HL-60 (cell line): ENCODE measurements around the gene KLK1.

Experiments used
- DNase-seq, 2 experiments: peaks; one replicate each; pipeline ENCODE4 v3.0.0-alpha.2; 2010 to 2020; ENCODE audit warnings: low read depth in 1 of 2, low spot score in 1 of 2
- H3K27ac ChIP-seq: fragments of 250-450 bp; sonication (Bioruptor Pico); replicated peaks from 2 replicates; pipeline ENCODE4 v1.5.1; 2020; ENCODE audit warnings: mild to moderate bottlenecking, moderate library complexity
- H3K27me3 ChIP-seq: fragments of 250-450 bp; sonication (Bioruptor Pico); 2 replicates; pipeline ENCODE4 v1.5.1; 2021; ENCODE audit warnings: mild to moderate bottlenecking, moderate library complexity; ENCODE audit not compliant: insufficient read depth, poor library complexity, severe bottlenecking
- H3K4me3 ChIP-seq: replicated peaks from 2 replicates; pipeline ENCODE4 v1.5.1; 2011; ENCODE audit warnings: mild to moderate bottlenecking, control low read depth, low read length; ENCODE audit not compliant: insufficient read depth
- CTCF ChIP-seq: IDR thresholded peaks from one replicate; pipeline ENCODE4 v1.5.1; 2011; ENCODE audit warnings: low read length, control low read depth, inconsistent platforms; ENCODE audit not compliant: insufficient read depth
- GABPA ChIP-seq: IDR thresholded peaks from 2 replicates; pipeline ENCODE4 v1.6.1; 2012; ENCODE audit warnings: low read depth
- POLR2AphosphoS5 ChIP-seq: IDR thresholded peaks from 2 replicates; pipeline ENCODE4 v1.6.1; 2012; ENCODE audit warnings: low read depth
- SPI1 ChIP-seq: IDR thresholded peaks from 2 replicates; pipeline ENCODE4 v1.6.1; 2012; ENCODE audit warnings: low read depth, mild to moderate bottlenecking, borderline replicate concordance
- TF ChIP-seq, protein P1 (sequence below): IDR thresholded peaks from 2 replicates; pipeline ENCODE4 v1.6.1; 2012; ENCODE audit warnings: low read depth; ENCODE audit not compliant: insufficient replicate concordance

Gene KLK1

DNA sequence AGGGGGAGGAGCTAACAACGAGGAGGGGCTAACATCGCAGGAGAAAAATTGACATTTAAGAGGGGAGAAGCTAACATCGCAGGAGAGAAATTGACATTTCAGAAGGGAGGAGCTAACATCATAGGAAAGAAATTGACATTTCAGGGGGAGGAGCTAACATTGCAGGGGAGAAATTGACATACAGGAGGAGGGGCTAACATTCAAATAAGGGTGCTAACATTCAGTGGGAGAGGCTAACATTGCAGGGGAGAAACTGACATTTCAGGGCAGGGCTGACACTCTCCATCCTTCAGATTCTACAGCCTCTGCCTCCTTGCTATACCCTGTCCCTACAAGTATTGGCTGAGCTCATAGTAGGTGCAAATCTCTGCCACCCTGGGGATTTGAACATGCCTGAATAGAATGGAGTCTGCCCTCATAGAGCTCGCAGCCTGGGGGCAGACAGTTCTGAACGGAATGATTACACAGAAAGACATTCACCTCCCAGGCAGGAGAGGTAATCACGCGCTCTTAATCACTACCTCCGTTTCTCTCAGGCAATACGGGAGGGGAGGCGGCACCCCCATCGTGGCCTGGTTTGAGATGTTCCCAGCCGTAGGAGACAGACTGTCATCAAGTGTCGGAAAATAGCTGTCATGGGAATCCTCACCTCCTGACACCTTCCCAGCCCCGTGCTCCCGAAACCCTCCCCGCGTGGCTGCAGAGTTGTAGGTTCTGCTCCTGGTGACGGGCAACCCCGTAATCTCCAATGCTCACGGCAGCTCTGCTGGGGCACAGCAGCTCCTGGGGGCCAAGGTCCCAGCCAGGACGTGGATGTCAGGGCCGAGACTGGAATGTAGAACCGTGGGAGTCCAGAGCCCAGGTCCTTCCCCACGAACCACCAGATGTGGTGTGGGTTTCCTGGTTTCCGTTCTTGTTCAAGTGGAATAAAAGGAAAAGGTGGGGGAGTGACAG is 43.8 kb downstream of the KLK1 start:
- Histone ChIP-seq H3K27ac (no peak overlapping the region), H3K27me3 (peaks cover 32% of the 10 kb centered on the region), H3K4me3 (no peak overlapping the region)
- no peak for DNase-seq
- TF ChIP-seq SPI1 (no peak), GABPA (no peak), CTCF (no peak), POLR2AphosphoS5 (no peak)
- TF ChIP-seq, protein P1, sequence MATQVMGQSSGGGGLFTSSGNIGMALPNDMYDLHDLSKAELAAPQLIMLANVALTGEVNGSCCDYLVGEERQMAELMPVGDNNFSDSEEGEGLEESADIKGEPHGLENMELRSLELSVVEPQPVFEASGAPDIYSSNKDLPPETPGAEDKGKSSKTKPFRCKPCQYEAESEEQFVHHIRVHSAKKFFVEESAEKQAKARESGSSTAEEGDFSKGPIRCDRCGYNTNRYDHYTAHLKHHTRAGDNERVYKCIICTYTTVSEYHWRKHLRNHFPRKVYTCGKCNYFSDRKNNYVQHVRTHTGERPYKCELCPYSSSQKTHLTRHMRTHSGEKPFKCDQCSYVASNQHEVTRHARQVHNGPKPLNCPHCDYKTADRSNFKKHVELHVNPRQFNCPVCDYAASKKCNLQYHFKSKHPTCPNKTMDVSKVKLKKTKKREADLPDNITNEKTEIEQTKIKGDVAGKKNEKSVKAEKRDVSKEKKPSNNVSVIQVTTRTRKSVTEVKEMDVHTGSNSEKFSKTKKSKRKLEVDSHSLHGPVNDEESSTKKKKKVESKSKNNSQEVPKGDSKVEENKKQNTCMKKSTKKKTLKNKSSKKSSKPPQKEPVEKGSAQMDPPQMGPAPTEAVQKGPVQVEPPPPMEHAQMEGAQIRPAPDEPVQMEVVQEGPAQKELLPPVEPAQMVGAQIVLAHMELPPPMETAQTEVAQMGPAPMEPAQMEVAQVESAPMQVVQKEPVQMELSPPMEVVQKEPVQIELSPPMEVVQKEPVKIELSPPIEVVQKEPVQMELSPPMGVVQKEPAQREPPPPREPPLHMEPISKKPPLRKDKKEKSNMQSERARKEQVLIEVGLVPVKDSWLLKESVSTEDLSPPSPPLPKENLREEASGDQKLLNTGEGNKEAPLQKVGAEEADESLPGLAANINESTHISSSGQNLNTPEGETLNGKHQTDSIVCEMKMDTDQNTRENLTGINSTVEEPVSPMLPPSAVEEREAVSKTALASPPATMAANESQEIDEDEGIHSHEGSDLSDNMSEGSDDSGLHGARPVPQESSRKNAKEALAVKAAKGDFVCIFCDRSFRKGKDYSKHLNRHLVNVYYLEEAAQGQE: no peak

GRCh38 chr19:50778906-50779430 is 44.6 kb downstream of the KLK1 start:
- Histone ChIP-seq H3K4me3 (no peak overlapping the region), H3K27me3 (peaks cover 32% of the 10 kb centered on the region), H3K27ac (no peak overlapping the region)
- TF ChIP-seq CTCF (no peak), POLR2AphosphoS5 (no peak), SPI1 (no peak), GABPA (no peak)
- TF ChIP-seq, protein P1: no peak
- DNase-seq: no peak

DNA sequence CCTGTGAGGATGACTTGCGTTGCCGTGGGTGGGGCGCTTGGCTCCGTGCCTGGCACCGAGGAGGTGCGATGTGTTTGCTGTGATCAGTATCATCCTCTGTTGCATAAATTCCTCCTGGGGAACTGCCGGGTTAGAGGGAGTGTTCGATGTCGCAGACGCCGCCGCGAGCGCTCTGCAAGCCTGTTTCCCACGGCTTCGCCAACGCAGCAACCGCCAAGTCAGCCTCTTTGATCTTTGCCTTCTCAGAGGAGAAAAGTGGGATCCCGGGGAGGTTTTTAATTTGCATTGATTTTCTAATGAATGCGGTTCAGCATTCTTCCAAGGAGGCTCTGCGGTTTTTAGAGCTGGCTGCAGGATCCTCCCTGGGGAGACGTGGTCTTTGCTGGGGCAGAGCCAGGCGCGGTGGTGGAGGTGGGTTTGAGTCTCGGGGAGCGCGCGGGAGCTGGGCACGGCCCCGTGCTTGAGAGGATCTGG is 45.7 kb downstream of the KLK1 start:
- Histone ChIP-seq H3K27me3 (peaks cover 32% of the 10 kb centered on the region), H3K4me3 (no peak overlapping the region), H3K27ac (no peak overlapping the region)
- DNase-seq: no peak
- TF ChIP-seq POLR2AphosphoS5: no peak

DNA sequence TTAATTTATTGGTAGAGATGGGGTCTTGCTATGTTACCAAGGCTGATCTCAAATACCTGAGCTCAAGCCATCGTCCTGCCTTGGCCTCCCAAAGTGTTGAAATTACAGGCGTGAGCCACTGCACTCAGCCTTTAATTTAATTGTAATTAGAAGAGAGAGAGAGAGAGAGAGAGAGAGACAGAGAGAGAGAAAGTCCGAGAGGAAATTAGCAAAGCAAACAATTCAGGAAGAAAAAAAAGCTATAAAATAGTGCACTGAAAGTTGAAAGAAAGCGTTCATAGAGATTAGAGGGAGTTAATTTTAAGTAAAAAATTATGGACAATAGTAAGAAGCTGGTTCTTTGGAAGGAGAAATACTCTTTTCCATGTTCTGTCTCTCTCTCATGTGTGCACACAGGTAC is 46.3 kb downstream of the KLK1 start:
- TF ChIP-seq SPI1 (no peak), GABPA (no peak), POLR2AphosphoS5 (no peak), CTCF (no peak)
- TF ChIP-seq, protein P1: no peak
- no peak for DNase-seq
- Histone ChIP-seq H3K27ac (no peak overlapping the region), H3K27me3 (peaks cover 32% of the 10 kb centered on the region), H3K4me3 (no peak overlapping the region)
